B cell (primary cell): ENCODE results near the gene ATPAF1.

Experiments
- CTCF ChIP-seq: fragments of 200-600 bp; IDR thresholded peaks from one replicate; pipeline ENCODE4 v1.8.0; 2022; ENCODE audit warnings: antibody characterized with exemption, mild to moderate bottlenecking
- EZH2 ChIP-seq: IDR thresholded peaks from 2 replicates; pipeline ENCODE4 v1.6.1; 2012; ENCODE audit warnings: borderline replicate concordance, low read depth, mild to moderate bottlenecking, moderate library complexity, low read length; ENCODE audit not compliant: insufficient read depth, poor library complexity, severe bottlenecking

- TF ChIP-seq CTCF (no peak), EZH2 (no peak)
Measured at GRCh38 chr1:46650491-46650890, 17.7 kb downstream of the ATPAF1 start.
